GM23338 (cell line): ENCODE data around the gene FMR1. TPM values are rescaled to one million over a fixed set of nuclear protein-coding genes. Genes with fewer than 3 reads are reported as not detected.

ENCODE experiments used
- ATAC-seq: fragments of 200-7000 bp; cut with Tn5 transposase; 3 replicates; pipeline ENCODE4 v1.9.1; 2020
- DNase-seq: peaks from one replicate; pipeline ENCODE4 v3.0.0-alpha.2; 2015; ENCODE audit warnings: low spot score
- H2AFZ ChIP-seq: fragments of 200-600 bp; sonication (generic); 2 replicates; pipeline ENCODE4 v1.8.0; 2016; ENCODE audit warnings: antibody characterized with exemption, mild to moderate bottlenecking, moderate library complexity
- H3F3A ChIP-seq: fragments of 200-600 bp; sonication (generic); replicated peaks from 2 replicates; pipeline ENCODE4 v1.8.0; 2017; ENCODE audit warnings: antibody characterized with exemption, mixed run types, low read depth
- H3K27ac ChIP-seq: fragments of 200-600 bp; sonication (generic); 2 replicates; pipeline ENCODE4 v1.6.1; 2016; ENCODE audit warnings: low read depth
- H3K27me3 ChIP-seq: fragments of 200-600 bp; sonication (generic); 2 replicates; pipeline ENCODE4 v1.8.0; 2016; ENCODE audit warnings: mild to moderate bottlenecking, mixed run types, moderate library complexity; ENCODE audit not compliant: insufficient read depth
- H3K36me3 ChIP-seq: fragments of 200-600 bp; sonication (generic); 2 replicates; pipeline ENCODE4 v1.8.0; 2016; ENCODE audit warnings: mild to moderate bottlenecking; ENCODE audit not compliant: insufficient read depth
- H3K4me1 ChIP-seq: fragments of 200-600 bp; sonication (generic); 2 replicates; pipeline ENCODE4 v1.8.0; 2016; ENCODE audit warnings: mild to moderate bottlenecking, moderate library complexity; ENCODE audit not compliant: insufficient read depth
- H3K4me2 ChIP-seq: fragments of 200-600 bp; sonication (generic); 2 replicates; pipeline ENCODE4 v1.7.1; 2017; ENCODE audit warnings: mixed run types
- H3K4me3 ChIP-seq: fragments of 200-600 bp; sonication (generic); 2 replicates; pipeline ENCODE4 v1.6.1; 2016; ENCODE audit warnings: mixed run types
- H3K79me2 ChIP-seq: fragments of 200-600 bp; sonication (generic); replicated peaks from 2 replicates; pipeline ENCODE4 v1.8.0; 2017; ENCODE audit warnings: mild to moderate bottlenecking; ENCODE audit not compliant: insufficient read depth
- H3K9me2 ChIP-seq: fragments of 200-600 bp; sonication (generic); 2 replicates; pipeline ENCODE4 v1.8.0; 2017; ENCODE audit not compliant: insufficient read depth
- H4K20me1 ChIP-seq: fragments of 200-600 bp; sonication (generic); replicated peaks from 2 replicates; pipeline ENCODE4 v1.8.0; 2017; ENCODE audit warnings: mild to moderate bottlenecking; ENCODE audit not compliant: insufficient read depth
- H3K27ac Mint-ChIP-seq: 2 replicates; pipeline ENCODE4 v1.8.0; 2020; ENCODE audit warnings: inconsistent platforms, mild to moderate bottlenecking, moderate library complexity, mixed read lengths
- H3K27me3 Mint-ChIP-seq: 3 replicates; pipeline ENCODE4 v1.8.0; 2022; ENCODE audit warnings: low read depth, mild to moderate bottlenecking, moderate library complexity, mixed read lengths, inconsistent platforms; ENCODE audit not compliant: insufficient read depth, poor library complexity
- H3K36me3 Mint-ChIP-seq: 3 replicates; pipeline ENCODE4 v1.8.0; 2021; ENCODE audit warnings: low read depth, mild to moderate bottlenecking, inconsistent platforms, moderate library complexity, mixed read lengths
- H3K4me1 Mint-ChIP-seq: 3 replicates; pipeline ENCODE4 v1.8.0; 2020; ENCODE audit warnings: mild to moderate bottlenecking, inconsistent platforms, mixed read lengths
- H3K4me3 Mint-ChIP-seq: 3 replicates; pipeline ENCODE4 v1.8.0; 2021; ENCODE audit warnings: moderate library complexity, mild to moderate bottlenecking, inconsistent platforms, mixed read lengths
- H3K9me3 Mint-ChIP-seq: 3 replicates; pipeline ENCODE4 v1.8.0; 2020; ENCODE audit warnings: moderate library complexity, mild to moderate bottlenecking, inconsistent platforms, mixed read lengths
- CREB1 ChIP-seq: fragments of 250-450 bp; sonication (Bioruptor Pico); IDR thresholded peaks from 2 replicates; pipeline ENCODE4 v1.5.0; 2020; ENCODE audit warnings: low read depth, mild to moderate bottlenecking, moderate library complexity
- POLR2AphosphoS5 ChIP-seq: IDR thresholded peaks from 2 replicates; pipeline ENCODE4 v1.6.1; 2016; ENCODE audit warnings: antibody characterized with exemption, low read depth
- polyA plus RNA-seq: library from polyadenylated mRNA; unstranded; fragments of >200 nt; fragmentation: Nextera tagmentation; extraction: Ambion mirVana; gene quantifications from 2 replicates; pipeline ENCODE4 v1.2.1, GENCODE V29; 2016
- total RNA-seq: library from RNA; depleted of rRNA; stranded (reverse); fragments of >200 nt; shearing (Covaris generic); gene quantifications from 2 replicates; pipeline ENCODE4 v1.2.3, GENCODE V29; 2014
- TF ChIP-seq, protein P1 (sequence below): IDR thresholded peaks from 2 replicates; pipeline ENCODE4 v1.6.1; 2016; ENCODE audit warnings: antibody characterized with exemption
- TF ChIP-seq, protein P2 (sequence below): fragments of 250-450 bp; sonication (Bioruptor Pico); IDR thresholded peaks from 2 replicates; pipeline ENCODE4 v1.5.0; 2020; ENCODE audit warnings: mild to moderate bottlenecking, moderate library complexity

The FMR1 gene
- total and polyA plus RNA-seq, 2 experiments from 2014 or later, result 17.1 to 44.3 TPM

DNA sequence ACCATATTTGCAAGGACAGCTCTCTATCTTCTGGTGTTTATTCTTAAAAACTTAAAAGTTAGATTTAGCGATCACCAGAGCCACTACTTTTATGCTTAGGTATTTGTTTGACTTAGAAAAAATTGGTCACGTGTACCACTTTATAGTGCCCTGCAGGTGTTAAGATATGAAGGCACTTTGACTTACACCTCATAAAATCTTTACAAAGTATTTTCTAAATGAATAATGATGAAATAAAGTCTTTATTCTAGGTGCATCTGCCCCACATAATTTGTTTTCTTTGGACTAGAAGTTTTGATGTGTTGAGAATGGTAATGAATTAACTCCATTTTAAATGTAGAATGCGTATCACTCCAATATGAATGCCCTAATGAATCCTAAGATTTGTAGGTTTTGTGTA is 2.9 kb downstream of the FMR1 start:
- H3K4me2 ChIP-seq, result peak overlapping the region; percentile 83
- H2AFZ ChIP-seq, result no peak overlapping the region
- H3K79me2 ChIP-seq, result peaks cover 71% of the 10 kb centered on the region
- no peak overlapping the region for H3K27ac Mint-ChIP-seq
- H3K27me3 Mint-ChIP-seq, result peaks cover 5% of the 10 kb centered on the region
- peaks cover 38% of the 10 kb centered on the region for H3K4me1 Mint-ChIP-seq
- peaks cover 38% of the 10 kb centered on the region for H3K4me1 ChIP-seq
- H3K27ac ChIP-seq, result no peak overlapping the region
- no peaks in the 10 kb centered on the region for H3K9me2 ChIP-seq
- H4K20me1 ChIP-seq, result peaks cover 19% of the 10 kb centered on the region
- peak overlapping the region; percentile 74 for H3K4me3 ChIP-seq
- peak overlapping the region; percentile 95; the same call in 2 of the 3 replicates for H3K4me3 Mint-ChIP-seq
- DNase-seq (no peak), ATAC-seq (no peak)
- TF ChIP-seq, protein P1, sequence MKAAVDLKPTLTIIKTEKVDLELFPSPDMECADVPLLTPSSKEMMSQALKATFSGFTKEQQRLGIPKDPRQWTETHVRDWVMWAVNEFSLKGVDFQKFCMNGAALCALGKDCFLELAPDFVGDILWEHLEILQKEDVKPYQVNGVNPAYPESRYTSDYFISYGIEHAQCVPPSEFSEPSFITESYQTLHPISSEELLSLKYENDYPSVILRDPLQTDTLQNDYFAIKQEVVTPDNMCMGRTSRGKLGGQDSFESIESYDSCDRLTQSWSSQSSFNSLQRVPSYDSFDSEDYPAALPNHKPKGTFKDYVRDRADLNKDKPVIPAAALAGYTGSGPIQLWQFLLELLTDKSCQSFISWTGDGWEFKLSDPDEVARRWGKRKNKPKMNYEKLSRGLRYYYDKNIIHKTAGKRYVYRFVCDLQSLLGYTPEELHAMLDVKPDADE, result no peak
- no peak for TF ChIP-seq CREB1 (CRISPR knock-in tag)
- TF ChIP-seq, protein P2, sequence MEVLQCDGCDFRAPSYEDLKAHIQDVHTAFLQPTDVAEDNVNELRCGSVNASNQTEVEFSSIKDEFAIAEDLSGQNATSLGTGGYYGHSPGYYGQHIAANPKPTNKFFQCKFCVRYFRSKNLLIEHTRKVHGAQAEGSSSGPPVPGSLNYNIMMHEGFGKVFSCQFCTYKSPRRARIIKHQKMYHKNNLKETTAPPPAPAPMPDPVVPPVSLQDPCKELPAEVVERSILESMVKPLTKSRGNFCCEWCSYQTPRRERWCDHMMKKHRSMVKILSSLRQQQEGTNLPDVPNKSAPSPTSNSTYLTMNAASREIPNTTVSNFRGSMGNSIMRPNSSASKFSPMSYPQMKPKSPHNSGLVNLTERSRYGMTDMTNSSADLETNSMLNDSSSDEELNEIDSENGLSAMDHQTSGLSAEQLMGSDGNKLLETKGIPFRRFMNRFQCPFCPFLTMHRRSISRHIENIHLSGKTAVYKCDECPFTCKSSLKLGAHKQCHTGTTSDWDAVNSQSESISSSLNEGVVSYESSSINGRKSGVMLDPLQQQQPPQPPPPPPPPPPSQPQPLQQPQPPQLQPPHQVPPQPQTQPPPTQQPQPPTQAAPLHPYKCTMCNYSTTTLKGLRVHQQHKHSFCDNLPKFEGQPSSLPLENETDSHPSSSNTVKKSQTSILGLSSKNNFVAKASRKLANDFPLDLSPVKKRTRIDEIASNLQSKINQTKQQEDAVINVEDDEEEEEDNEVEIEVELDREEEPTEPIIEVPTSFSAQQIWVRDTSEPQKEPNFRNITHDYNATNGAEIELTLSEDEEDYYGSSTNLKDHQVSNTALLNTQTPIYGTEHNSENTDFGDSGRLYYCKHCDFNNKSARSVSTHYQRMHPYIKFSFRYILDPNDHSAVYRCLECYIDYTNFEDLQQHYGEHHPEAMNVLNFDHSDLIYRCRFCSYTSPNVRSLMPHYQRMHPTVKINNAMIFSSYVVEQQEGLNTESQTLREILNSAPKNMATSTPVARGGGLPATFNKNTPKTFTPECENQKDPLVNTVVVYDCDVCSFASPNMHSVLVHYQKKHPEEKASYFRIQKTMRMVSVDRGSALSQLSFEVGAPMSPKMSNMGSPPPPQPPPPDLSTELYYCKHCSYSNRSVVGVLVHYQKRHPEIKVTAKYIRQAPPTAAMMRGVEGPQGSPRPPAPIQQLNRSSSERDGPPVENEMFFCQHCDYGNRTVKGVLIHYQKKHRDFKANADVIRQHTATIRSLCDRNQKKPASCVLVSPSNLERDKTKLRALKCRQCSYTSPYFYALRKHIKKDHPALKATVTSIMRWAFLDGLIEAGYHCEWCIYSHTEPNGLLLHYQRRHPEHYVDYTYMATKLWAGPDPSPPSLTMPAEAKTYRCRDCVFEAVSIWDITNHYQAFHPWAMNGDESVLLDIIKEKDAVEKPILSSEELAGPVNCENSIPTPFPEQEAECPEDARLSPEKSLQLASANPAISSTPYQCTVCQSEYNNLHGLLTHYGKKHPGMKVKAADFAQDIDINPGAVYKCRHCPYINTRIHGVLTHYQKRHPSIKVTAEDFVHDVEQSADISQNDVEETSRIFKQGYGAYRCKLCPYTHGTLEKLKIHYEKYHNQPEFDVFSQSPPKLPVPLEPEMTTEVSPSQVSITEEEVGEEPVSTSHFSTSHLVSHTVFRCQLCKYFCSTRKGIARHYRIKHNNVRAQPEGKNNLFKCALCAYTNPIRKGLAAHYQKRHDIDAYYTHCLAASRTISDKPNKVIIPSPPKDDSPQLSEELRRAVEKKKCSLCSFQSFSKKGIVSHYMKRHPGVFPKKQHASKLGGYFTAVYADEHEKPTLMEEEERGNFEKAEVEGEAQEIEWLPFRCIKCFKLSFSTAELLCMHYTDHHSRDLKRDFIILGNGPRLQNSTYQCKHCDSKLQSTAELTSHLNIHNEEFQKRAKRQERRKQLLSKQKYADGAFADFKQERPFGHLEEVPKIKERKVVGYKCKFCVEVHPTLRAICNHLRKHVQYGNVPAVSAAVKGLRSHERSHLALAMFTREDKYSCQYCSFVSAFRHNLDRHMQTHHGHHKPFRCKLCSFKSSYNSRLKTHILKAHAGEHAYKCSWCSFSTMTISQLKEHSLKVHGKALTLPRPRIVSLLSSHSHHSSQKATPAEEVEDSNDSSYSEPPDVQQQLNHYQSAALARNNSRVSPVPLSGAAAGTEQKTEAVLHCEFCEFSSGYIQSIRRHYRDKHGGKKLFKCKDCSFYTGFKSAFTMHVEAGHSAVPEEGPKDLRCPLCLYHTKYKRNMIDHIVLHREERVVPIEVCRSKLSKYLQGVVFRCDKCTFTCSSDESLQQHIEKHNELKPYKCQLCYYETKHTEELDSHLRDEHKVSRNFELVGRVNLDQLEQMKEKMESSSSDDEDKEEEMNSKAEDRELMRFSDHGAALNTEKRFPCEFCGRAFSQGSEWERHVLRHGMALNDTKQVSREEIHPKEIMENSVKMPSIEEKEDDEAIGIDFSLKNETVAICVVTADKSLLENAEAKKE, result no peak
- H3K36me3 Mint-ChIP-seq, result no peaks in the 10 kb centered on the region; the same call in 2 of the 3 replicates
- no peaks in the 10 kb centered on the region for H3K36me3 ChIP-seq
- peaks cover 7% of the 10 kb centered on the region for H3K27me3 ChIP-seq
- no peaks in the 10 kb centered on the region for H3F3A ChIP-seq
- no peaks in the 10 kb centered on the region for H3K9me3 Mint-ChIP-seq

DNA sequence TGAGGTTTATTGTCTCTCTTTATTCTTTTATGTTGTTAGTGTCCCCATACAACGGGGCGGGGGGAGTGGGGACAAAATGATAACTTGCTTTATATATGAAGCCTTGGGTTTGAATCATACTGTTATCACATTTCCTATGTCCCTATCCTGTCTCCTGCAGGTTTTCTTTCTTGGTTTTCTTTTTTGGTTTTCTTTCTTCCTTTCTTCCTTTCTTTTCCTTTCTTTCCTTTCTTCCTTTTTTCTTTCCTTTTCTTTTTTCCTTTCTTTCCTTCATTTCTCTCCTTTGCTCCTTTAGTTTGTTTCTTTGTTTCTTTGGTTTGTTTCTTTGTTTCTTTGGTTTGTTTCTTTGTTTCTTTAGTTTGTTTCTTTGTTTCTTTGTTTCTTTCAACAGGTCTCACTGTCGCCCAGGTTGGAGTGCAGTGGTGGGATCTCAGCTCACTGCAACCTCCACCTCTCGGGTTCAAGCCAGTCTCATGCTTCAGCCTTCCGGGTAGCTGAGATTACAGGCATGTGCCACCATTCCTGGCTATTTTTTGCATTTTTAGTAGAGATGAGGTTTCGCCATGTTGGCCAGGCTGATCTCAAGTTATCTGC is 4.8 kb downstream of the FMR1 start:
- Histone ChIP-seq H3F3A (no peaks in the 10 kb centered on the region), H3K4me2 (peak overlapping the region; percentile 83; the same call in 1 of the 2 replicates), H4K20me1 (peaks cover 24% of the 10 kb centered on the region), H3K27me3 (no peaks in the 10 kb centered on the region), H2AFZ (no peak overlapping the region), H3K27ac (no peak overlapping the region), H3K79me2 (peaks cover 90% of the 10 kb centered on the region), H3K9me2 (no peaks in the 10 kb centered on the region), H3K4me3 (no peak overlapping the region), H3K4me1 (peaks cover 42% of the 10 kb centered on the region), H3K36me3 (no peaks in the 10 kb centered on the region)
- Mint-ChIP-seq H3K27ac (peak overlapping the region; percentile 85), H3K27me3 (peaks cover 4% of the 10 kb centered on the region), H3K36me3 (no peaks in the 10 kb centered on the region; the same call in 2 of the 3 replicates), H3K4me3 (peak overlapping the region; percentile 41; the same call in 2 of the 3 replicates), H3K4me1 (peaks cover 48% of the 10 kb centered on the region), H3K9me3 (no peaks in the 10 kb centered on the region)
- DNase-seq, result no peak
- ATAC-seq, result no peak
- TF ChIP-seq, protein P1, result no peak
- no peak for TF ChIP-seq POLR2AphosphoS5
